K562 (cell line): ENCODE results near the gene PTCH1. TPM values are rescaled to one million over a fixed set of nuclear protein-coding genes. Genes with fewer than 3 reads are reported as not detected.

Experiments used
- RB1 ChIP-seq: fragments of 450-650 bp; IDR thresholded peaks from 2 replicates; pipeline ENCODE4 v1.6.1; 2017; ENCODE audit warnings: low read depth, mild to moderate bottlenecking
- SOX6 ChIP-seq: fragments of 450-650 bp; IDR thresholded peaks from 2 replicates; pipeline ENCODE4 v1.6.1; 2014; ENCODE audit warnings: mild to moderate bottlenecking
- TOE1 ChIP-seq, 2 experiments: fragments of 450-650 bp in 1 of 2; sonication (generic) in 1 of 2; formaldehyde crosslinking in 1 of 2; IDR thresholded peaks; 2 replicates each; pipeline versions ENCODE4 v1.7.1 to v1.8.0; 2016 to 2022; ENCODE audit warnings: borderline replicate concordance in 2 of 2, mild to moderate bottlenecking in 2 of 2, antibody characterized with exemption in 1 of 2, inconsistent platforms in 1 of 2, low read depth in 1 of 2, missing genetic modification reagents in 1 of 2, moderate library complexity in 1 of 2
- polyA plus RNA-seq, 8 experiments: library from polyadenylated mRNA; depleted of rRNA in 4 of 8; stranded (reverse) in 5 of 8; unstranded in 3 of 8; fragments of >200 nt; fragmentation: Nextera tagmentation in 2 of 8; fragmentation: Illumina TruSeq in 1 of 8; extraction: Ambion mirVana in 2 of 8; extraction: Trizol in 1 of 8; gene quantifications; 2 replicates each; pipeline versions ENCODE4 v1.2.1 to v1.2.3, GENCODE V29; 2011 to 2014; ENCODE audit warnings: inconsistent platforms in 1 of 8, missing spikeins in 1 of 8
- total RNA-seq, 7 experiments: library from RNA; depleted of rRNA in 6 of 7; stranded (reverse); fragments of >200 nt in 6 of 7; fragmentation: Illumina TruSeq in 2 of 7; extraction: Trizol in 2 of 7; gene quantifications; 2 replicates each; pipeline versions ENCODE4 v1.2.1 to v1.2.3, GENCODE V29; 2011 to 2021; ENCODE audit warnings: low replicate concordance in 1 of 7
- TF ChIP-seq, protein P1 (sequence below), 2 experiments: fragments of 450-650 bp; formaldehyde crosslinking in 1 of 2; IDR thresholded peaks; 2 replicates each; pipeline versions ENCODE4 v1.4.0 to v1.6.1; 2014 to 2020; ENCODE audit warnings: mild to moderate bottlenecking in 2 of 2, borderline replicate concordance in 1 of 2, low read depth in 1 of 2
- TF ChIP-seq, protein P2 (sequence below): fragments of 200-600 bp; sonication (generic); IDR thresholded peaks from one replicate; pipeline ENCODE4 v1.6.1; 2012; ENCODE audit warnings: mild to moderate bottlenecking, low read depth, low read length, inconsistent platforms

The PTCH1 gene
- total and polyA plus RNA-seq, 9 of the 15 experiments (the other 6 are each of a cell fraction or from before 2014, with no cell fraction given): 0.70 to 9.9 (median 3.8) TPM

DNA sequence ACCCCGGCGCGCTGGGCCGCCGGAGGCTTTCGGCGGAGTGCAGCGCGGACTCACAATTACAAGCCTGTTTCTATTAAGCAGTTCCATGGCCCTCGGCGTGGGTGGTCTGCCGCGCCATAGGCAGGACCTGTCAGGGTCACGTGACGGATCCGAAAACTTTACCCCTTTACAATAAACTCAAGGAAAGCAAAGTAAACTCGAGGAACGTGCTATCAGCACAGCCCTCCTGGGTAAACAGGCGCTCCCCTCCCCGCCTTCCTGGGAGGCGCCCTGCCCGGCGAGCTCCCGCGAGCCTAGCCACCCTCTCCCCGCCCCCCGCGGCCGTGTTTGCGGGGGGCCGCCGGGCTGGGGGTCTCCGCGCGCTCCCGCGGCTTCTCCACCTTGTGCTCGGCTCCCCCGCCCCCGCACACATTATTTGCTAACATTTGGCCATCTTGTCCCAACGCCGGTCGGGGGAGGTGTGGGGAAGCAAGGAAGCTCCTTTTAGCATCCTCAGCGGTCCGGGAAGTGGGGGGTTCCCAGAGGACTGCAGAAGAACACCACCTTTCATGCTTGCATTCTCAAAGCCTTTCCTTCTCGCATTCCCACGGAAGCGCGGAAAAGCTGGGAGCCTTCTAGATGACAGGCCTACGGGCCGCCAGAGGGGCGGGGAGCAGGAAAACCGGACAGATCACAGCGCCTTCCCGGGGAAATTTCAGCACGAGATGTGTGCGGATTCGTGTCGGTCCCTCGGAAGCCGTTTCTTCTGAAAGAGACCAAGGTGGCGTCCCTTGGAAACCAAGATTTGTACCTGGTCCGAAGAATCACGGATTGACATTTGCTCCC lies at the start of gene PTCH1 (continued):
- TF ChIP-seq, protein P1, sequence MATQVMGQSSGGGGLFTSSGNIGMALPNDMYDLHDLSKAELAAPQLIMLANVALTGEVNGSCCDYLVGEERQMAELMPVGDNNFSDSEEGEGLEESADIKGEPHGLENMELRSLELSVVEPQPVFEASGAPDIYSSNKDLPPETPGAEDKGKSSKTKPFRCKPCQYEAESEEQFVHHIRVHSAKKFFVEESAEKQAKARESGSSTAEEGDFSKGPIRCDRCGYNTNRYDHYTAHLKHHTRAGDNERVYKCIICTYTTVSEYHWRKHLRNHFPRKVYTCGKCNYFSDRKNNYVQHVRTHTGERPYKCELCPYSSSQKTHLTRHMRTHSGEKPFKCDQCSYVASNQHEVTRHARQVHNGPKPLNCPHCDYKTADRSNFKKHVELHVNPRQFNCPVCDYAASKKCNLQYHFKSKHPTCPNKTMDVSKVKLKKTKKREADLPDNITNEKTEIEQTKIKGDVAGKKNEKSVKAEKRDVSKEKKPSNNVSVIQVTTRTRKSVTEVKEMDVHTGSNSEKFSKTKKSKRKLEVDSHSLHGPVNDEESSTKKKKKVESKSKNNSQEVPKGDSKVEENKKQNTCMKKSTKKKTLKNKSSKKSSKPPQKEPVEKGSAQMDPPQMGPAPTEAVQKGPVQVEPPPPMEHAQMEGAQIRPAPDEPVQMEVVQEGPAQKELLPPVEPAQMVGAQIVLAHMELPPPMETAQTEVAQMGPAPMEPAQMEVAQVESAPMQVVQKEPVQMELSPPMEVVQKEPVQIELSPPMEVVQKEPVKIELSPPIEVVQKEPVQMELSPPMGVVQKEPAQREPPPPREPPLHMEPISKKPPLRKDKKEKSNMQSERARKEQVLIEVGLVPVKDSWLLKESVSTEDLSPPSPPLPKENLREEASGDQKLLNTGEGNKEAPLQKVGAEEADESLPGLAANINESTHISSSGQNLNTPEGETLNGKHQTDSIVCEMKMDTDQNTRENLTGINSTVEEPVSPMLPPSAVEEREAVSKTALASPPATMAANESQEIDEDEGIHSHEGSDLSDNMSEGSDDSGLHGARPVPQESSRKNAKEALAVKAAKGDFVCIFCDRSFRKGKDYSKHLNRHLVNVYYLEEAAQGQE (IDR thresholded peaks at IDR 0.05; ENCODE audit: borderline replicate concordance): peak; percentile 16; the same call in 1 of the 2 replicates
- TF ChIP-seq, protein P1 (CRISPR knock-in tag; IDR thresholded peaks at IDR 0.05; ENCODE audit: low read depth): no peak
- TF ChIP-seq TOE1 (IDR thresholded peaks at IDR 0.05; ENCODE audit: borderline replicate concordance): peak; percentile 93
- TF ChIP-seq TOE1 (CRISPR knock-in tag; IDR thresholded peaks at IDR 0.05; ENCODE audit: borderline replicate concordance, low read depth): no peak
- TF ChIP-seq, protein P2, sequence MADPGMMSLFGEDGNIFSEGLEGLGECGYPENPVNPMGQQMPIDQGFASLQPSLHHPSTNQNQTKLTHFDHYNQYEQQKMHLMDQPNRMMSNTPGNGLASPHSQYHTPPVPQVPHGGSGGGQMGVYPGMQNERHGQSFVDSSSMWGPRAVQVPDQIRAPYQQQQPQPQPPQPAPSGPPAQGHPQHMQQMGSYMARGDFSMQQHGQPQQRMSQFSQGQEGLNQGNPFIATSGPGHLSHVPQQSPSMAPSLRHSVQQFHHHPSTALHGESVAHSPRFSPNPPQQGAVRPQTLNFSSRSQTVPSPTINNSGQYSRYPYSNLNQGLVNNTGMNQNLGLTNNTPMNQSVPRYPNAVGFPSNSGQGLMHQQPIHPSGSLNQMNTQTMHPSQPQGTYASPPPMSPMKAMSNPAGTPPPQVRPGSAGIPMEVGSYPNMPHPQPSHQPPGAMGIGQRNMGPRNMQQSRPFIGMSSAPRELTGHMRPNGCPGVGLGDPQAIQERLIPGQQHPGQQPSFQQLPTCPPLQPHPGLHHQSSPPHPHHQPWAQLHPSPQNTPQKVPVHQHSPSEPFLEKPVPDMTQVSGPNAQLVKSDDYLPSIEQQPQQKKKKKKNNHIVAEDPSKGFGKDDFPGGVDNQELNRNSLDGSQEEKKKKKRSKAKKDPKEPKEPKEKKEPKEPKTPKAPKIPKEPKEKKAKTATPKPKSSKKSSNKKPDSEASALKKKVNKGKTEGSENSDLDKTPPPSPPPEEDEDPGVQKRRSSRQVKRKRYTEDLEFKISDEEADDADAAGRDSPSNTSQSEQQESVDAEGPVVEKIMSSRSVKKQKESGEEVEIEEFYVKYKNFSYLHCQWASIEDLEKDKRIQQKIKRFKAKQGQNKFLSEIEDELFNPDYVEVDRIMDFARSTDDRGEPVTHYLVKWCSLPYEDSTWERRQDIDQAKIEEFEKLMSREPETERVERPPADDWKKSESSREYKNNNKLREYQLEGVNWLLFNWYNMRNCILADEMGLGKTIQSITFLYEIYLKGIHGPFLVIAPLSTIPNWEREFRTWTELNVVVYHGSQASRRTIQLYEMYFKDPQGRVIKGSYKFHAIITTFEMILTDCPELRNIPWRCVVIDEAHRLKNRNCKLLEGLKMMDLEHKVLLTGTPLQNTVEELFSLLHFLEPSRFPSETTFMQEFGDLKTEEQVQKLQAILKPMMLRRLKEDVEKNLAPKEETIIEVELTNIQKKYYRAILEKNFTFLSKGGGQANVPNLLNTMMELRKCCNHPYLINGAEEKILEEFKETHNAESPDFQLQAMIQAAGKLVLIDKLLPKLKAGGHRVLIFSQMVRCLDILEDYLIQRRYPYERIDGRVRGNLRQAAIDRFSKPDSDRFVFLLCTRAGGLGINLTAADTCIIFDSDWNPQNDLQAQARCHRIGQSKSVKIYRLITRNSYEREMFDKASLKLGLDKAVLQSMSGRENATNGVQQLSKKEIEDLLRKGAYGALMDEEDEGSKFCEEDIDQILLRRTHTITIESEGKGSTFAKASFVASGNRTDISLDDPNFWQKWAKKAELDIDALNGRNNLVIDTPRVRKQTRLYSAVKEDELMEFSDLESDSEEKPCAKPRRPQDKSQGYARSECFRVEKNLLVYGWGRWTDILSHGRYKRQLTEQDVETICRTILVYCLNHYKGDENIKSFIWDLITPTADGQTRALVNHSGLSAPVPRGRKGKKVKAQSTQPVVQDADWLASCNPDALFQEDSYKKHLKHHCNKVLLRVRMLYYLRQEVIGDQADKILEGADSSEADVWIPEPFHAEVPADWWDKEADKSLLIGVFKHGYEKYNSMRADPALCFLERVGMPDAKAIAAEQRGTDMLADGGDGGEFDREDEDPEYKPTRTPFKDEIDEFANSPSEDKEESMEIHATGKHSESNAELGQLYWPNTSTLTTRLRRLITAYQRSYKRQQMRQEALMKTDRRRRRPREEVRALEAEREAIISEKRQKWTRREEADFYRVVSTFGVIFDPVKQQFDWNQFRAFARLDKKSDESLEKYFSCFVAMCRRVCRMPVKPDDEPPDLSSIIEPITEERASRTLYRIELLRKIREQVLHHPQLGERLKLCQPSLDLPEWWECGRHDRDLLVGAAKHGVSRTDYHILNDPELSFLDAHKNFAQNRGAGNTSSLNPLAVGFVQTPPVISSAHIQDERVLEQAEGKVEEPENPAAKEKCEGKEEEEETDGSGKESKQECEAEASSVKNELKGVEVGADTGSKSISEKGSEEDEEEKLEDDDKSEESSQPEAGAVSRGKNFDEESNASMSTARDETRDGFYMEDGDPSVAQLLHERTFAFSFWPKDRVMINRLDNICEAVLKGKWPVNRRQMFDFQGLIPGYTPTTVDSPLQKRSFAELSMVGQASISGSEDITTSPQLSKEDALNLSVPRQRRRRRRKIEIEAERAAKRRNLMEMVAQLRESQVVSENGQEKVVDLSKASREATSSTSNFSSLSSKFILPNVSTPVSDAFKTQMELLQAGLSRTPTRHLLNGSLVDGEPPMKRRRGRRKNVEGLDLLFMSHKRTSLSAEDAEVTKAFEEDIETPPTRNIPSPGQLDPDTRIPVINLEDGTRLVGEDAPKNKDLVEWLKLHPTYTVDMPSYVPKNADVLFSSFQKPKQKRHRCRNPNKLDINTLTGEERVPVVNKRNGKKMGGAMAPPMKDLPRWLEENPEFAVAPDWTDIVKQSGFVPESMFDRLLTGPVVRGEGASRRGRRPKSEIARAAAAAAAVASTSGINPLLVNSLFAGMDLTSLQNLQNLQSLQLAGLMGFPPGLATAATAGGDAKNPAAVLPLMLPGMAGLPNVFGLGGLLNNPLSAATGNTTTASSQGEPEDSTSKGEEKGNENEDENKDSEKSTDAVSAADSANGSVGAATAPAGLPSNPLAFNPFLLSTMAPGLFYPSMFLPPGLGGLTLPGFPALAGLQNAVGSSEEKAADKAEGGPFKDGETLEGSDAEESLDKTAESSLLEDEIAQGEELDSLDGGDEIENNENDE: no peak
- TF ChIP-seq SOX6: 0 out of 2 replicates have a peak, but pooled peaks have one; percentile 42
- TF ChIP-seq RB1: peak; percentile 45; the same call in 1 of the 2 replicates
